Measurements from ENCODE around the gene TLX2.
"Not testable (repeated sequence)": the region's sequence is repeated elsewhere in the genome, so short reads cannot be mapped to it uniquely, and the experiment has no call there.

Gene TLX2

GRCh38 chr2:74554820-74555531 lies 40.7 kb downstream of the TLX2 start:
- peak; percentile 15 for DNase-seq (ENCODE audit: low read depth)

DNA sequence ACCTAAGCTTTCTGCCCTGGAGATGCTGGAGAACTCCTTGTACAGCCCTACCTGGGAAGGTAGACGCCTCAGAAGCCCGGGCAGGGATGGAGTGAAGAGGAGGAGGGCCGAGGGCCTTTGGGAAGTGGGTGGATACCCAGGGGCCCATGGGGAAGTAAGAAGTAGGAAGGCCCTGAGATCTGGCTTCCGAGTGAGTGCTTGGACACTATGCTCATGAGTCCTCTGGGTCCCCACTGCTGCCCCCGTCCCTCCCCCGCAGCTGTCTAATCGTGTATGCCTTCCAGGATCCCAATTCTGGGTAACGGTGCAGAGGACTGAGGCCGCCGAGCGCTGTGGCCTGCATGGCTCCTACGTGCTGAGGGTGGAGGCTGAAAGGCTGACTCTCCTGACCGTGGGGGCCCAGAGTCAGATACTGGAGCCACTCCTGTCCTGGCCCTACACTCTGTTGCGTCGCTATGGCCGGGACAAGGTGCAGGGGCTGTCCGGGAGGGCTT lies 41.4 kb downstream of the TLX2 start:
- no peak for DNase-seq (ENCODE audit: low read depth)

- no peak for DNase-seq (ENCODE audit: low read depth)
Observed at GRCh38 chr2:74556159-74556558, 41.9 kb downstream of the TLX2 start.

DNA sequence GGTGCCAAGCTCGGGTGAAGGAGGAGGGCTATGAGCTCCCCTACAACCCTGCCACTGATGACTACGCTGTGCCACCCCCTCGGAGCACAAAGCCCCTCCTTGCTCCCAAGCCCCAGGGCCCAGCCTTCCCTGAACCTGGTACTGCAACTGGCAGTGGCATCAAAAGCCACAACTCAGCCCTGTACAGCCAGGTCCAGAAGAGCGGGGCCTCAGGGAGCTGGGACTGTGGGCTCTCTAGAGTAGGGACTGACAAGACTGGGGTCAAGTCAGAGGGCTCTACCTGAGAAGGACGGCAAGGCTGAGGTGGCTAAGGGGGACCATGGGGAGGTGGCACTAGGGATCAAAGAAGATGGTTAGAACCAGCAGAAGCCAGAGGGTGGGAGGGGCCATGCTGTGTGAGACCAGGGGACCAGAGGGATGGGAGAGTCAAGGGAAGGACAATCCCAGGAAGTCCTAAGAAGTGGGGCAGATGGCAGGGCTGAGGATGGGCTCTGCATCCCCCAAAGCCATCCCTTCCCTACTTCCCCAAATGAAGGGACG lies 42.7 kb downstream of the TLX2 start:
- no peak for DNase-seq (ENCODE audit: low read depth)

- no peak for DNase-seq (ENCODE audit: low read depth)
Observed at GRCh38 chr2:74558284-74559230, 44.3 kb downstream of the TLX2 start.

- DNase-seq (ENCODE audit: low read depth): no peak
Observed at GRCh38 chr2:74559912-74560311, 45.7 kb downstream of the TLX2 start.

DNA sequence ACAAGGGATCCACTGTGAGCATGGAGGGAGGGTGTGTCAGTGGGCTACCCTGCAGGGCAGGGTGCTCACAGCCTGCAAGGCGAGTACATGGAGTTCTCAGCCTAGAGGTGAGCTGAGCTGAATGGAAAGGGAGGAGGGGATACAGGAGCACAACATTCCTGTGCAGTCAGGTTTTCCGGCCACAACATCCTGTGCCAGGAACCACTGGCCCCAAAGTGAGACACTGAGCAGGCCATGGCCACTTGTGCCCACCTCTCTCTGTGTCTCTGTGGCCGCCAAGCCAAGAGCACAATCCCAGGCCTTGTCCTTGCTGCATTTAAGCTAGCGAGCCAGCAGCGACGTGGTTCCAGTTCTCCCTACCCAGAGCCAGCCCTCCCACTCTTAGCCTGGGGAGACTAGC lies 46.3 kb downstream of the TLX2 start:
- DNase-seq (ENCODE audit: low read depth): no peak

- DNase-seq (ENCODE audit: low read depth): not testable (repeated sequence)
Observed at GRCh38 chr2:74561022-74561421, 46.8 kb downstream of the TLX2 start.

- DNase-seq (ENCODE audit: low read depth): no peak
Observed at GRCh38 chr2:74562126-74562775, 48.0 kb downstream of the TLX2 start.

DNA sequence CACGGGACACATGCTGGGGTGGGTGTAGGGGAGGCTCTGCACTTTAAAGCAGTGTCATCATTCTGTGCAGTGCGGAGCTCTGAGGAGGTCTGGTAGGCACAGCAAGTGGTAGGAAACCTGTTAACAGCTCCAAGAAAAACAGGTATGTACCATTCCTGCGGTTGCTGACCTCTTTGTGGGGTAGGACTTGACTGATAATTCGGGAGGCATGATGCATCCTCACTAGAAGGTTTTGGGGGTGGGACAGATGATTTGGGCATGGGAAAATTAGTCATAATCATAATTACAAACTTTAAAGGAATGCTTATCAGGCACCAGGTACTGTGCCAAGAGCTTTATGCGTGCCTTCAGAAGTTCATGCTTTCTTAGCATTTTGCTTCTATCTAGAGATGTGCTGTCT lies 50.0 kb downstream of the TLX2 start:
- DNase-seq (ENCODE audit: low read depth): no peak

DNA sequence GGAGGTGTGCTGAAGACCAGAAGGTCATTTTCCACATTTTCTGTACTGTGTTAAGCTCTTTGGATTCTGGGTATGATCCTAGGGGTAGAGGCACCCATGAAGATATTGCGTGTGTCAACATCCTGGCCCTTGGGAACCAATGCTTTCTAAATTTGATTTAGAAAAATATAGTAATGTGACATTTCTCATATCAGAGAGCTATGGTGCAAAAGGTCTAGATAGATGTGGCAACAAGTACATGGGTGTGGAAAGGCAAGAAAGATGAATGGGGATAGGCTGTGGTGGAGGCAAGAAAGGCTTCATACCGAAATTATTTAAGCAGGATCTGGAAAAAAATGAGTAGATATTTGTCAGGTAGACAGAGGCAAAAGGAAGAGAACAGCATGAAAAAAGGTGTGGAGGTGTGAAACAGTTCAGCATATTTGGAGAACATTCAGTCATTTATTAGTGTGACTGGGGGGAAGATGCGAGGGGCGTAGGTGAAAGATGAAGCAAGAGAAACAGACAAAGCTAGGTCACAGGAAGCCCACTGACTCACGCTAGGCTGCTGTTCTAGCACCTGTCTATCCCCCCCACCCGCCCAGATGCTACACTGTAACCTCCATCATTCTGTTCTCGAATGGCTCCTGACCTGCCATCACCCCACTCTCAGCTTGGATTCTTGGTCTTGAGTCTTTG lies 52.0 kb downstream of the TLX2 start:
- DNase-seq (ENCODE audit: low read depth): no peak

DNA sequence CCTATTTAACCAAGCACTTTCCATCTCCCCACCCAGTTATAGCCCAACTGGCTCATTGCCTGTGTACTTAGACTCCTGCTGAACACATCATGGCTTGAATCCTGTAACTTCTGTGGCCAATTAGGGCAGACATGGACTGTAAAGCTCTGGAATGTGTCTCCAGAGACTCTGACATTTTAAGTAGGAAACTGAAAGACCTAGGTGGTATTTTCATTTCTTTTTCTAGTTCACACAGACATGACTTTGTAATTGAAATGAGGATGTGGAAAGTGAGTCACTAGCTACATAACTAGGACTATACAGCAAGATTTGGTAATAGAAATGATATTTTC lies 52.5 kb downstream of the TLX2 start:
- DNase-seq (ENCODE audit: low read depth): no peak

All from activated gamma-delta T cell treated with anti-CD3 and anti-CD28 coated beads, Interleukin-2, amount 50 U/mL, for 16 hours (primary cell).